ENCODE measurements around the gene CAPN5.

Gene CAPN5

GRCh38 chr11:77067861-77068443 lies 1.2 kb downstream of the CAPN5 start:
- DNase-seq: no peak

GRCh38 chr11:77068457-77069335 lies 1.9 kb downstream of the CAPN5 start:
- no peak for DNase-seq

- no peak for DNase-seq
These were observed 2.7 kb downstream of the CAPN5 start for GRCh38 chr11:77069336-77069968.

- no peak for DNase-seq
These were observed 3.3 kb downstream of the CAPN5 start for GRCh38 chr11:77069969-77070582.

- no peak for DNase-seq
These were observed 4.3 kb downstream of the CAPN5 start for GRCh38 chr11:77071077-77071476.

GRCh38 chr11:77071671-77072605 lies 5.2 kb downstream of the CAPN5 start:
- DNase-seq: no peak

- no peak for DNase-seq
These were observed 6.1 kb downstream of the CAPN5 start for GRCh38 chr11:77072851-77073327.

GRCh38 chr11:77073328-77074001 lies 6.7 kb downstream of the CAPN5 start:
- no peak for DNase-seq

GRCh38 chr11:77074205-77074604 lies 7.4 kb downstream of the CAPN5 start:
- no peak for DNase-seq

- no peak for DNase-seq
These were observed 8.0 kb downstream of the CAPN5 start for GRCh38 chr11:77074626-77075221.

GRCh38 chr11:77075425-77075905 lies 8.7 kb downstream of the CAPN5 start:
- no peak for DNase-seq

GRCh38 chr11:77079666-77080065 lies 12.9 kb downstream of the CAPN5 start:
- DNase-seq: no peak

GRCh38 chr11:77080643-77081210 lies 14.0 kb downstream of the CAPN5 start:
- DNase-seq: no peak

GRCh38 chr11:77081381-77081851 lies 14.6 kb downstream of the CAPN5 start:
- no peak for DNase-seq

GRCh38 chr11:77081976-77082836 lies 15.4 kb downstream of the CAPN5 start:
- DNase-seq: no peak

- peak; percentile 50 for DNase-seq
These were observed 16.2 kb downstream of the CAPN5 start for GRCh38 chr11:77082838-77083565.

- DNase-seq: no peak
These were observed 16.9 kb downstream of the CAPN5 start for GRCh38 chr11:77083566-77084245.

GRCh38 chr11:77084581-77085191 lies 17.9 kb downstream of the CAPN5 start:
- DNase-seq: no peak

Measured in activated gamma-delta T cell treated with Interleukin-2 at 50 U/mL for 16 hours (primary cell).